HS-27A (cell line): Measurements from ENCODE around the gene CLCN2.
"Not testable (repeated sequence)": the region's sequence is repeated elsewhere in the genome, so short reads cannot be mapped to it uniquely, and the experiment has no call there.

Experiments
- DNase-seq: peaks from one replicate; pipeline ENCODE4 v3.0.0-alpha.2; 2012; ENCODE audit warnings: low read depth, missing footprints

The CLCN2 gene

DNA sequence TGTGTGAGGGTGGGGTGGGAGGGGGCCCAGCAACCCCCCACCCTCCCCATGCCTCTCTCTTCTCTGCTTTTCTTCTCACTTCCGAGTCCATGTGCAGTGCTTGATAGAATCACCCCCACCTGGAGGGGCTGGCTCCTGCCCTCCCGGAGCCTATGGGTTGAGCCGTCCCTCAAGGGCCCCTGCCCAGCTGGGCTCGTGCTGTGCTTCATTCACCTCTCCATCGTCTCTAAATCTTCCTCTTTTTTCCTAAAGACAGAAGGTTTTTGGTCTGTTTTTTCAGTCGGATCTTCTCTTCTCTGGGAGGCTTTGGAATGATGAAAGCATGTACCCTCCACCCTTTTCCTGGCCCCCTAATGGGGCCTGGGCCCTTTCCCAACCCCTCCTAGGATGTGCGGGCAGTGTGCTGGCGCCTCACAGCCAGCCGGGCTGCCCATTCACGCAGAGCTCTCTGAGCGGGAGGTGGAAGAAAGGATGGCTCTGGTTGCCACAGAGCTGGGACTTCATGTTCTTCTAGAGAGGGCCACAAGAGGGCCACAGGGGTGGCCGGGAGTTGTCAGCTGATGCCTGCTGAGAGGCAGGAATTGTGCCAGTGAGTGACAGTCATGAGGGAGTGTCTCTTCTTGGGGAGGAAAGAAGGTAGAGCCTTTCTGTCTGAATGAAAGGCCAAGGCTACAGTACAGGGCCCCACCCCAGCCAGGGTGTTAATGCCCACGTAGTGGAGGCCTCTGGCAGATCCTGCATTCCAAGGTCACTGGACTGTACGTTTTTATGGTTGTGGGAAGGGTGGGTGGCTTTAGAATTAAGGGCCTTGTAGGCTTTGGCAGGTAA lies 15.9 kb downstream of the CLCN2 start:
- DNase-seq = no peak

DNA sequence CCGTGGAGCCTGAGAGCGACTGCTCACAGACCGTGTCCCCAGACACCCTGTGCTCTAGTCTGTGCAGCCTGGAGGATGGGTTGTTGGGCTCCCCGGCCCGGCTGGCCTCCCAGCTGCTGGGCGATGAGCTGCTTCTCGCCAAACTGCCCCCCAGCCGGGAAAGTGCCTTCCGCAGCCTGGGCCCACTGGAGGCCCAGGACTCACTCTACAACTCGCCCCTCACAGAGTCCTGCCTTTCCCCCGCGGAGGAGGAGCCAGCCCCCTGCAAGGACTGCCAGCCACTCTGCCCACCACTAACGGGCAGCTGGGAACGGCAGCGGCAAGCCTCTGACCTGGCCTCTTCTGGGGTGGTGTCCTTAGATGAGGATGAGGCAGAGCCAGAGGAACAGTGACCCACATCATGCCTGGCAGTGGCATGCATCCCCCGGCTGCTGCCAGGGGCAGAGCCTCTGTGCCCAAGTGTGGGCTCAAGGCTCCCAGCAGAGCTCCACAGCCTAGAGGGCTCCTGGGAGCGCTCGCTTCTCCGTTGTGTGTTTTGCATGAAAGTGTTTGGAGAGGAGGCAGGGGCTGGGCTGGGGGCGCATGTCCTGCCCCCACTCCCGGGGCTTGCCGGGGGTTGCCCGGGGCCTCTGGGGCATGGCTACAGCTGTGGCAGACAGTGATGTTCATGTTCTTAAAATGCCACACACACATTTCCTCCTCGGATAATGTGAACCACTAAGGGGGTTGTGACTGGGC lies 16.7 kb downstream of the CLCN2 start:
- no peak for DNase-seq

DNA sequence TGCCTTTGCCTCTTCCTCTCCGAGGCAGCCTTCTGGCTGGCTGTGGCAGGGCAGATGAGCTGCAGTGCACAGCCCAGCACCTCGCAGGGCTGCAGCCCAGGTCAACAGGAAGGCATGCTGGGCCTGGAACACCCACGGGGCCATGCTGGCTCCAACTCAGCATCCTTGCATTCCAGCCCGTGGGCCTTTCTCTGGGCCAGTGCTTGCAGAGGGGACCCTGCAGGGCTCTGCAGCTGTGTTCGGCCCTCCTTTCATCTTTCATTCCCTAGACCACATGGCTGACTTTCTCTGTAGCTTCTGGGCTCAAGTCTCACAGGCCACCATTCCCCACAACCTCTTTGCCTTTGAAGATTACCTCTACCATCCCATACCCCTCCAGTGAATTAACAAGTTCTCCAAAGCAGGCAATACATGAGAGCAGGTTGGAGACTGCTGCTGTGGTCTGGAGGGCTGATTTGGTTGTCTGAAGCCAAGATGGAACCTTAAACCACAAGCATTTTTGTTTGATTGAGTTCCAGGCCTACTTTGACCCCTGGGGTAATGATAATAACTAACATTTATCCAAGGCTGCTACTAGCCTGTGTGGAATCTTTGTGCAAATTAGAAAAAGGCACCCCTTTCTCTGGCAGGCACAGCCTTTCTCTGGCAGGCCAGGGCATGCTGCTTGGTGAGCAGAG lies 18.1 kb downstream of the CLCN2 start:
- DNase-seq = no peak

DNA sequence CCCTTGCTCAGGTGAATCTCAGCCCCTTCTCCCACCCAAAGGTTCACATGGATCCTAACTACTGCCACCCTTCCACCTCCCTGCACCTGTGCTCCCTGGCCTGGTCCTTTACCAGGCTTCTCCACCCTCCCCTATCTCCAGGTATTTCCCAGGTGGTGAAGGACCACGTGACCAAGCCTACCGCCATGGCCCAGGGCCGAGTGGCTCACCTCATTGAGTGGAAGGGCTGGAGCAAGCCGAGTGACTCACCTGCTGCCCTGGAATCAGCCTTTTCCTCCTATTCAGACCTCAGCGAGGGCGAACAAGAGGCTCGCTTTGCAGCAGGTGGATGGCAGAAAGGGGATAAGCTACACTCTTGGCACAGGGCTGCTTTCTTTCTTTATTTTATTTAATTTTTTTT lies 19.5 kb downstream of the CLCN2 start:
- DNase-seq = no peak

DNA sequence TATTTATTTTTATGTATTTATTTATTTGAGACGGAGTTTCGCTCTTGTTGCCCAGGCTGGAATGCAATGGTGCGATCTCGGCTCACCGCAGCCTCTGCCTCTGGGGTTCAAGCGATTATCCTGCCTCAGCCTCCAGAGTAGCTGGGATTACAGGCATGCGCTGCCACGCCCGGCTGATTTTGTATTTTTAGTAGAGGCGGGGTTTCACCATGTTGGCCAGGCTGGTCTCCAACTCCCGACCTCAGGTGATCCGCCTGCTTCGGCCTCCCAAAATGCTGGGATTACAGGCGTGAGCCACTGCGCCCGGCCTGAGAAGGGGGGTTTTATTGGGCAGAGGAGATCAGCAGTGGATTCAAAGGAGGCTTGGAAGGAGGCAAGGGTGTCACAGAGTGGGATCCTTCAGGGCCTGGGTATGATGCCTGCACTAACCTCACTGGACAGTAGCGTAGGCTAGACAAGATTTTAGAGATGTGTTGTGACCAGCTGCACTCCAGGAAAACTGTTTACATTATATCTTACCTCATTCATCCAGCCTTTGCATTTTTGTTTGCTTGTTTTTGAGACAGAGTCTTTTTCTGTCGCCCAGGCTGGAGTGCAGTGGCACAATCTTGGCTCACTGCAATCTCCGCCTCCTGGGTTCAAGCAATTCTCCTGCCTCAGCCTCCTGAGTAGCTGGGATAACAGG lies 21.8 kb downstream of the CLCN2 start:
- DNase-seq = not testable (repeated sequence)

DNA sequence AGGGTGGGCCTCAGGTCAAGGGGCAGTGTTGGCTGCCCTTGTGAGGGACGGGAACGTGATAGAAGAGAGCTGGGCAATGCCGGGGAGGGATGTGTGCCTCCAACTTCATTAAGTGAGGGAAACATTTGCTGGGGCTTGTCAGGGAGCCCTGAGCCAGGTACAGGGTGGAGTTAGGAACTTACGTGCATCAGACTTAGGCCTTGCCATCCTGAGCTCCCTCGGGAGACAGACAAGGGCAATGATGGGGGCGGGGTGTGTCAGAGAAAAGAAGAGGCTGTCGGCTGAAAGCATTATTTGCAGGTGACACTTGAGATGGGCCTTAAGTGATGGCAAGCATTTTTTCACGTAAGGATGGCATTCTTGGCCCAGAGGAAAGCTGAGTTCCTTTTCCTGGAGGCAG lies 22.4 kb downstream of the CLCN2 start:
- no peak for DNase-seq

DNA sequence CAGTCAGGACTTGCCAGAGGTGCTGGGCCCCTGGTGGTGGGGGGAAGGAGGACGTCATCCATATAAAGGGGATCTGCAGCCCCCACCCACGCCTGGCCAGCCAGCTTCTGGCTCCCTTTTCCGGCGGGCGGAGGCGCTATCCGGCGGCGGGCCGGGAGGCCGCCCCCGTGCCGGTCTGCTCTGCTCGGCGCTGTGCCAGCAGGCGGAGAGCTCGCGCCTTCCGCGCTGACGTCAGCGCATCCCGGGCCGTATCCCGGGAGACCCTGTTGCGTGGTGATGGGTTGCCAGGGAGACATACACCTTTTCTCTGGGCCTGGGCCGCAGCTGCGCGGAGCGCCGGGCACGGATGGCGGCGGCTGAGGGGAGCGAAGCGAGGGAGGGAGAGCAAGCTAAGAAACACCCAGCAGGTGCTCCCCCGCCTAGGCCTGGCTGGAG lies 22.9 kb downstream of the CLCN2 start:
- no peak for DNase-seq

DNA sequence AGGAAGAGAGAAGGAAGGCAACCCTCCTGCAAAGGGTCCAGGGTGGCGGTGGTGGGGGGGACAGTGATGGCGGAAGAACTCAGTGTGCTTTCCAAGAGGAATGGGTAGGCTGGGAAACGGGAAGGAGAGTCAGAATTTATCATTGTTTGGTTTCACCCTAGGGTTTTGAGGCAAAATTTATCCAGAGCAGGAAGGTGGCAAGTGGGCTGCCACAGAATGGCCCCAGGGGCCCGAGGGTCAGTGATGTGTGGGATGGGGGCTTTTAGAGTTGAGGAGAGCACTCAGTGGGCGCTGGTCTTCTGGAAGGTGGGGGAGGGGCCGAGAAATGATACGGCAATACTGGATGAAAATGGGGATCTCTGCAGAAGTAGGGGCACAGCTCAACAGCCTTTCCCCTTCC lies 23.4 kb downstream of the CLCN2 start:
- no peak for DNase-seq

DNA sequence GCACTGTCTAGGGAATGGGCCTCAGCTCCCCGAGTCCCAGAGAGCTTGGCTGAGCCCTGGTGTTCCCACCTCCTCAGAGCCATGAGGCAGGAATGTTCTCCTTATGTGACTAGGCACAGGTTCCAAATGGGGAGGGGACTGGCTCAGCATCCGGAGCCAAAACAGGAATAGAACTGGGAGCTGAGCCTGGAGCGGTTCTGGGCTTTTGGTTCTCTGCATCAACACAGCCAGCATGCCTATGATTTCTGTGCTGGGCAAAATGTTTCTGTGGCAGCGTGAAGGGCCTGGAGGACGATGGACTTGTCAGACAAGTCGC lies 24.0 kb downstream of the CLCN2 start, which contains the start of gene FAM131A:
Gene FAM131A (plus strand): TSS at position 202 of the 316 bp plus-strand sequence. CDS start 31 bp downstream, at position 233.
- no peak for DNase-seq

DNA sequence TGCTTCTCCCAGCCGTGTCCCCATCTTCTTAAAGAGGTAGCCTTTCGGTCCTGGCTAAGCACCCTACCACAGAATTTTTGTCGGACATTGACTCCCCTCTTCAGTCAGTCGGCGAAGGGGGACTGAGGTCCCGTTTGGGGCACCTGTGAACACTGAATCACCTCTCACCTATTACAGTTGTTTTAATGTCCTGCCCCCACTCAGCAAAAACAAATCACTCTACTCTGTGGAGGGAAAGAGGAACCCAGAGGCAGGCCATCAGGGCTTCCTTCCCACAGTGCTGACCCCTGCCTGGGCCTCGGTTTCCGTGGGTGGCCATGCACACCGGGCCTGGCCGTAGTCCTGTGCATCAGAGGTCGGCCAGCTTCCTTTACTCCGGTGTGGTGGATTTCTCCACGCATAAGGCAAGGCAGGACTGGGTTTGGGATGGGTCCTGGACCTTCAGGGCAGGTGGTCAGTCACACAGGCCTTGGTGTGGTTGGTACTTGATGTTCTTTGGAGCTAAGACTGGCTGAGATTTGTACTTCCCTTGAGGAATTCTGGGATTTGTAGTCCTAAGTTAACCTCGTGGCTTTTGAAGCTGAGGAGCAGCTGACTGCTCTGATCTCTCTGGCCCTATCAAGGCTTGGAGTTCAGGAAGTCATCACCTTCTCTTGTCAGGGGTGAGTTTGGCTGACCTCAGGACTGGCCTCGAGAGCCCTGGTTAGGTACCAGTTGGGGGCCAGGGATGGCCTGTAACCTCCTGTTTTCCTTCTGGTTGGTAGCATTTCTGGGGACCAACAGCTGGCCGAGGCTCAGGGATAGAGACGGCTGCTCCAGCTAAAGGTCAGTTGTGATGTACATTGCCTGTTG lies 24.6 kb downstream of the CLCN2 start:
- no peak for DNase-seq

DNA sequence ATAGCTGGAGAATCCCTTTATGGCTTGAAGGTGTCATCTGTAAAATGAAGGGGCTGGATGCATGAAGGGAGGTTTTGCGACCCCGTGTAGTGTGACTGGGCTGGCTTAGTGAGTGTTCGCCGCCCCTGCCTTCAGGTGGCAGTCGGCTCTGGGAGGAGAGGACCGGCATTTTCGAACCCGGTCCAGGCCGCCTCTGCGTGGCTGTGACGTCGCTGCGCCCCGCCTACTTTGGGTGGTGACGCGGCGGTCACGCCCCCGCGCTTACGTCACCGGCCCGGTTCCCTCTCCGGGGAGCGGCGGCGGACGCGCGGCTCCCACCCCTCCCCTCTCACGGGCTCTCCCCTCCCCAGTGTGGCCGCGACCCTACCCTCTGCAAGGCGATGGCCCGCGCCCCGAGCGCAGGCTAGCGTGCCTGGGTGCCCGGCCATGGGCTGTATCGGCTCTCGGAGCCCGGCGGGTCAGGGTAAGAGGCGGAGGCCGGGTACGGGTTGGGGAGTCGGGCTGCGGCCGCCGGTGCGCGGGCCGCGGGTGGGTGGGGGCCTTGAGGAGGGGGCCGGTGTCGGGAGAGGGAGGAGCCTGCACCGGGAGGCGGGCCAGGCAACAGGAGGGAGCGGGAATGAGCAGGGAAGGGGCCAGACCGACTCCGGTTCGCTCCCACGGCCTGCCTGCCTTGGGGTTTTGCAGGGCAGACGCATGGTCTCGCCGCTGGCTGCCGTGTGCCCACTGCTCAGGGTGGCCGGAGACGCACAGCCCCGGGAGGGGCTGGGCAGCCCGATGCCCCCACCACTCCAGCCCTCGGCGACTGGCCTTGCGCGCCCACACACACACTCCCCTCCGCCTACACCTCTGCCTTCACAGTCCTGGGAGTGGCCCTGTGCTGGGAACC lies 25.5 kb downstream of the CLCN2 start:
- DNase-seq = no peak

DNA sequence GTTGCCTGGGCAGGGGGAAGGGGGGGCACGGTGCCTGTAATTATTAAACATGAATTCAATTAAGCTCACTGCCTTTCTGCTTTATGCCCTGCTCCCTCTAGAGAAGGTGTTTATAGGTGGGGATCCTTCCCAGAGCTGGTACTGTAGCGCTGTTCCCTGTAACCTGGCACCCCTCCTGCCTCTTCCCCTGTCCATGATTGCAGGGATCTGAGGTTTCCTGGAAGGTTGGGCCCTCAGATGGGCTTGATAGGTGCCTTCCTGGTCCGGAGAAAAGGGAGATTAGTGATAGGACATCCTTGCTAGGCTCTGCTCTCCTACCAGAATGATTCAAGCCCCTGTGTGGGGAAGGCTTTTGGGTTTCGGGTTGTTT lies 26.1 kb downstream of the CLCN2 start:
- no peak for DNase-seq

DNA sequence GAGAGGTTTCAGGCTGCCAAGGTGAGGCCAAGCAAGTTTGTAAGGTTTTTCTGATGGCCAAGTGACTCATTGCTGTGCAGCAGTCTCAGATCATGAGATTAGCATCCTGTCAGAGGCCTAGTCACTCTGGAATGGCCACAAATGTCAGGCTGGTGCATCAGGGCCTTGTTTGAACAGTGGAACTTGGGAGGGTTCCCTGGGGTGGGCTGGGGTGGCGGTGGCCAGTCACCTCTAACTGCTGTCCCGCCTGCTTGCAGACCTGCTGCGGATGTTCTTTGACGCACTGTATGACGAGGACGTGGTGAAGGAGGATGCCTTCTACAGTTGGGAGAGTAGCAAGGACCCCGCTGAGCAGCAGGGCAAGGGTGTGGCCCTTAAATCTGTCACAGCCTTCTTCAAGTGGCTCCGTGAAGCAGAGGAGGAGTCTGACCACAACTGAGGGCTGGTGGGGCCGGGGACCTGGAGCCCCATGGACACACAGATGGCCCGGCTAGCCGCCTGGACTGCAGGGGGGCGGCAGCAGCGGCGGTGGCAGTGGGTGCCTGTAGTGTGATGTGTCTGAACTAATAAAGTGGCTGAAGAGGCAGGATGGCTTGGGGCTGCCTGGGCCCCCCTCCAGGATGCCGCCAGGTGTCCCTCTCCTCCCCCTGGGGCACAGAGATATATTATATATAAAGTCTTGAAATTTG lies 26.8 kb downstream of the CLCN2 start:
- DNase-seq = no peak

DNA sequence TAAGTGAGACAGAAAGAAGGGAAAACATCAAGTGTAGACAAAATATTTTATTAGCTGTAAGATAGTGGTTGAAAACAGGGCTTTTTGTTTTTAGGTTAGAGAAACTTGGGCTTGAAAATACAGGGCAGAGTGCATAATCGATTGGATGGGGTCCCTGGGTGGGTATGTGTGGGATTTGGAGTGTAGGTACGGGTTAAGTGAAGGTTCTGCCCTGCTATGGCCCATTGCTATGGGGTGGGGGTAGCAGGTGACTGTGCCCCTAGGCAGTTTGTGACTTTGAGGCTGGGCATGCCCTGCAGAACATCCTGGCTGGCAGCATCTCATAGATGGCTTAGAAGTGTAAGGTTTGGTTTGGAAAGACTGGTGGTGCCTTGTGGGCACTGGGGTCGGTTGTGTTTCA lies 27.7 kb downstream of the CLCN2 start:
- DNase-seq = no peak

DNA sequence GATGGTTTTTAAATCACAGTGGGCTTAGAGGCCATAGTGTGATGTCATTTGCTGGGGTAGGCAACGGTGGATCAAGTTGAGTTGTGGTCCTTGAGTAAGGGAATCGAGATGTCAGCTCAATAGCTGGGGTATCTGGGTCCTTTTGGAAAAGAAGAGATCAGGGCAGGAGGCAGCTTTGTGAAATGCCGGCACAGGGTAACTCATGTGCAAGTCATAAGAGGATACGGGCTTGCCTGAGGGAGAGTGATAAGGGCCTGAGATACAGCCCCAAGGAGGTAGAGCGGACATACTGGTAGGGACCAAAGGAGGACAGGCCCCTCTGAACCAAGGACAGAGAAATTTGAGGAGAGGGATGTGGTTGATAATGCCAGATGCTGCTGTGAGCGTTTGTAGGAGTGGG lies 28.2 kb downstream of the CLCN2 start:
- DNase-seq = no peak

DNA sequence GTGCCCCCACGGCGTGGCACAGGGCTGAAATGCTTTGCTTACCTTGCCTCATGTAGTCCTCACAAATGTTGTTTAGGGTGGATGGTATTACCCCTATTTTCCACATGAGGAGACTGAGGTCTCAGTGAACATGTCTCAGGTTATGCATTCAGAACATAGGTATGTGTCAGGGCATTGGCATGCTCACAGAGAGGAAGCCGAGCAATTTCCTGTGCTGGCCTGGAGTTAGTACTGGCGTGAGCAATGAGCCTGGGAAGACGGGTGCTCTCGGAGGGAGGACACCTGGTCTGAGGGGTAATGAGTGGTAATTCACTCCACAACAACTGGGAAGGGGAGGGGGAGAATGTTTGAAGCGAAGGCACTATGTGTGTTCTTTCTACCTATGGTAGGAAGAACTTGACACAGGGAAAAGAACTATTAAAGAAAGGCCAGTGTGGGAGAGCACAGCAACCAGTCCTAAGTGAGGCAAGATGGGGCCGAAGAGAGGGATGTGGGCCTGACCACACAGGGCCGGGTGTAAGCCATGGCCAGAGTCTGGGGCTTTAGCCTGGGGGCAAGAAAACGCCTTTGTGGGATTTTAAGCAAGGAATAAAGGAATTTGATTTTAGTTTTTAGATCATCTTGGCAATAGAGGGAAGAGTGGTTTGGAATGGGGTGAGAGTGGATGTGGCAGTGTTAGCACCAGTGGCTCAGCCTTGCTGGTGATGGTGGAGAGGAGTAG lies 28.9 kb downstream of the CLCN2 start:
- peak; percentile 30 for DNase-seq

DNA sequence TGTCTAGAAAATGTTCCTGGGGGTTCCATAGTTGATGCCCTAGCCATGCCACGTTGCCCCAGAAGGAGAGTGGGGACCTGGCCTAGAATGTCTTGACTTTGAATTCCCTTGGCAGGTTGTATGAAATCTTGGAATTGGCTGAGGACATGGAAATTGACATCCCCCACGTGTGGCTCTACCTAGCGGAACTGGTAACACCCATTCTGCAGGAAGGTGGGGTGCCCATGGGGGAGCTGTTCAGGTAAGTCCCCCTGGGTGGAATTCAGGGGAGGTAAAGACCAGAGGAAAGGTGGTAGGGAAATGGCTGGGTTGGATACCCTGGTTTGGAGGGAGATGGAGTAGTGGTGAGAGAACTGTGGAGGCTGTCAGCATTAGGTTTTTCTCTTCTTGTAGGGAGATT lies 32.9 kb downstream of the CLCN2 start:
- no peak for DNase-seq

DNA sequence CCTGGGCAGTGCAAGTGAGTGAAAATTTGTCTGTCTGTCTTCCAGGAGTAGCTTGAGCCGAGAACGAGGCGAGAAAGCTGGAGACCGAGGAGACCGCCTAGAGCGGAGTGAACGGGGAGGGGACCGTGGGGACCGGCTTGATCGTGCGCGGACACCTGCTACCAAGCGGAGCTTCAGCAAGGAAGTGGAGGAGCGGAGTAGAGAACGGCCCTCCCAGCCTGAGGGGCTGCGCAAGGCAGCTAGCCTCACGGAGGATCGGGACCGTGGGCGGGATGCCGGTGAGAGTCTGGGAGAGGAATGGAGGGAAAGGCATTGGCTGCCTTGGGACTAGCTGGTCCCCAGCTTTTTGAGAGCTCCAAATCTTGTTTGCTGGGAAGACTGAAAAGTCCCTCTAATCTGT lies 34.2 kb downstream of the CLCN2 start:
- DNase-seq = no peak

DNA sequence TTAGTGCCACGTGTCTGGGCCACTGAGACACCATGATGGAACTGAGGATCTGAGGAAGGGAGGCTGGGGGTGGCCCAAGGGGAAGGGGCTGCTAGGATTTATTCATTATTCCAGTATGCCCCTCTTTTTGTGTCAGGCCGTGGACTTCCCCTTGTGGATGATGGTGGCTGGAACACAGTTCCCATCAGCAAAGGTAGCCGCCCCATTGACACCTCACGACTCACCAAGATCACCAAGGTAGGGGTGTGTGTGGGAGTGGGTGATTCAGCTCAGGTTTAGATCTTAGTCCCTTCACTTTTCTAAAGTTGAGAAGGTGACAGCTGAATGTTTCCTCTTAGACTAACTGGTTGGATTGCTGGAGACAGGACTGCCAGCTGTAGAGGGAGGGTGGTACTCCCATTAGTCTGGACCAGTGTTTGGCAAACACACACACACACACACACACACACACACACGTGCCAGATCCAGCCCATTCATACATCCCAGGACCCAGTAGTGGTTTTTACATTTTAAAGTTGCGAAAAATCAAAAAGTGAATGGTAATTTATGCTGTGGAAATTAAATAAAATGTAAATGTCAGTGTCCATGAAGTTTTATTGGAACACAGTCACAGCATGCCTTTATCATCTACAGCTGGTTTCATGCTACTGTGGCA lies 35.6 kb downstream of the CLCN2 start:
- no peak for DNase-seq
